ENCODE data around the gene DIDO1.

The DIDO1 gene

GRCh38 chr20:62892348-62893304, 33.7 kb downstream of the DIDO1 start:
- H3K4me3 ChIP-seq (ENCODE audit: low read depth, low read length): no peak overlapping the region
- DNase-seq (ENCODE audit: low read depth, low spot score): no peak
- in situ Hi-C loops (cut with HindIII; ENCODE audit: low sequenced_read_pairs): no loop called here
- no peak for TF ChIP-seq CTCF (IDR thresholded peaks at IDR 0.05; ENCODE audit: low read depth, low read length)

DNA sequence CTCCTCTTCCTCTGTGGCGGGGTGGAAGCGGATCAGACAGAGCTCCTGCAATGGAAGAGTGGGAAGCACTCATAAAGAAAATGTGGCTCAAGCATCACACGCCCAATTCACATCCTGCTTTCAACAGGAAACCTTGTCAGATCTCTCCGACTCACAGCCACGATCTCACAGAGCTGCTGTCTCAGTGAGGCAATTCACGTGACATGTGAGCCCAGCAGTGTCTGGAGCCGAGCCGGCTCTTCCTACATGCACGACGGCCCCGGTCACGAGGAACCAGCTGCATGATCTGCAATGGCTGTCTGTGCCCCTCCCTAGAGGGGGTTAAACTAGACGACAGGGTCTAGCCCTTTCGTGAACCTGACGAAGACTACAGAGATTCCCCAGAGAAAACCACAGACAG, 35.2 kb downstream of the DIDO1 start:
- in situ Hi-C loops (cut with HindIII; ENCODE audit: low sequenced_read_pairs): no loop called here
- DNase-seq (ENCODE audit: low read depth, low spot score): no peak
- no peak for TF ChIP-seq CTCF (IDR thresholded peaks at IDR 0.05; ENCODE audit: low read depth, low read length)
- no peak overlapping the region for H3K4me3 ChIP-seq (ENCODE audit: low read depth, low read length)

GRCh38 chr20:62890444-62890843, 35.9 kb downstream of the DIDO1 start:
- no peak for TF ChIP-seq CTCF (IDR thresholded peaks at IDR 0.05; ENCODE audit: low read depth, low read length)
- no peak overlapping the region for H3K4me3 ChIP-seq (ENCODE audit: low read depth, low read length)
- DNase-seq (ENCODE audit: low read depth, low spot score): no peak
- in situ Hi-C loops (cut with HindIII; ENCODE audit: low sequenced_read_pairs): no loop called here

DNA sequence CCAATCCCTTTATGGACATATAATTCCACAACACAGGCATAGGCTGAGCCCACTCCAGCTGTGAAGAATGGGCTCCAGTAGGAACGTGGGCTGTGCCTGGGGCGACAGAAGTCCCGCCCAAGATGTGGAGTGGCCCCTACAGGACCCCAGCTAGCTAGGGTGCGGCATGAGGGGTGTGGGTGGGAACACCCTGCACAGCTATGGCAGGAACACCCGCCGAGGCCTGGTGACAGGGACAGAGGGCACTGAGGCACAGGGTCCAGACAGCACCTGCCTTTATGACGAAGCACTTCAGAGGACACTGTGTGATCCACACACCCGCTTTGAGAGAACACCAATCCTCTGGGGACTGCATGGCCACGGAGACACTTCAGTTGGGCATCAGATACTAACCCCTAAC, 36.4 kb downstream of the DIDO1 start:
- in situ Hi-C loops (cut with HindIII; ENCODE audit: low sequenced_read_pairs): no loop called here
- no peak for TF ChIP-seq CTCF (IDR thresholded peaks at IDR 0.05; ENCODE audit: low read depth, low read length)
- DNase-seq (ENCODE audit: low read depth, low spot score): no peak
- H3K4me3 ChIP-seq (ENCODE audit: low read depth, low read length): no peak overlapping the region

DNA sequence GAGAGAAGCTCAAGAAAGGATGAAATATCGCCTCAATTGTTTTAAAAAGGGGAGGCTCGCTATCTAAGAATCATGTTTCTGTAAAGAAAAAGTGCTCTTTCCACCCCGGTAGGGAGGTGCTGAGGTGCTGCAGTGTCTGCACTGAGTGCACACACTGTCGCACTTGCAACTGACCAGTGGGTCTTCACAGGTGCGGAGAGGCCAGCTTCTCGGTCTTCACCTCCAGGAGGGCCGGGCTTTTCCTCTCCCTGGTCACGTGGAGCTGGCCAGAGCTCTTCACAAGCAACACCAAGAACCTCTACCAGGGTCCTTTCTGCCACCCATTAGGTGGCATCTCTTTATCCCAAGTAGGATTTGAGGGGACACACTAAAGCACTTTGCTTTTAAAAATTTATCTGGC, 36.9 kb downstream of the DIDO1 start:
- TF ChIP-seq CTCF (IDR thresholded peaks at IDR 0.05; ENCODE audit: low read depth, low read length): no peak
- in situ Hi-C loops (cut with HindIII; ENCODE audit: low sequenced_read_pairs): no loop called here
- no peak overlapping the region for H3K4me3 ChIP-seq (ENCODE audit: low read depth, low read length)
- DNase-seq (ENCODE audit: low read depth, low spot score): no peak

- H3K4me3 ChIP-seq (ENCODE audit: low read depth, low read length): no peak overlapping the region
- in situ Hi-C loops (cut with HindIII; ENCODE audit: low sequenced_read_pairs): no loop called here
- no peak for DNase-seq (ENCODE audit: low read depth, low spot score)
- no peak for TF ChIP-seq CTCF (IDR thresholded peaks at IDR 0.05; ENCODE audit: low read depth, low read length)
Observed at GRCh38 chr20:62888910-62889309, 37.4 kb downstream of the DIDO1 start.

Measured in astrocyte of the spinal cord (primary cell).